HG03354 (cell line): Measurements from ENCODE around the gene ZNF778.
"Not testable (repeated sequence)": the region's sequence is repeated elsewhere in the genome, so short reads cannot be mapped to it uniquely, and the experiment has no call there.

Source experiments
- ATAC-seq: cut with Tn5 transposase; IDR thresholded peaks from one replicate; pipeline ENCODE4 v1.9.1; 2021; ENCODE audit warnings: mild to moderate bottlenecking; ENCODE audit not compliant: unreplicated experiment, poor library complexity, severe bottlenecking

The ZNF778 gene

GRCh38 chr16:89179656-89180315 is 37.7 kb upstream of the ZNF778 start:
- no peak for ATAC-seq

- ATAC-seq = no peak
These were observed 34.0 kb upstream of the ZNF778 start for GRCh38 chr16:89183463-89183862.

GRCh38 chr16:89183975-89184676 is 33.4 kb upstream of the ZNF778 start:
- no peak for ATAC-seq

- ATAC-seq = no peak
These were observed 32.9 kb upstream of the ZNF778 start for GRCh38 chr16:89184677-89184932.

GRCh38 chr16:89184933-89185794 is 32.3 kb upstream of the ZNF778 start:
- no peak for ATAC-seq

- not testable (repeated sequence) for ATAC-seq
These were observed 31.5 kb upstream of the ZNF778 start for GRCh38 chr16:89185887-89186592.

GRCh38 chr16:89186593-89187031 is 30.9 kb upstream of the ZNF778 start:
- ATAC-seq = not testable (repeated sequence)

- no peak for ATAC-seq
These were observed 30.3 kb upstream of the ZNF778 start for GRCh38 chr16:89187032-89187769.

GRCh38 chr16:89187770-89188392 is 29.6 kb upstream of the ZNF778 start:
- no peak for ATAC-seq

GRCh38 chr16:89188471-89189357 is 28.8 kb upstream of the ZNF778 start:
- not testable (repeated sequence) for ATAC-seq

GRCh38 chr16:89189358-89190025 is 28.0 kb upstream of the ZNF778 start:
- ATAC-seq = no peak

- no peak for ATAC-seq
These were observed 27.1 kb upstream of the ZNF778 start for GRCh38 chr16:89190150-89190958.

GRCh38 chr16:89191033-89191900 is 26.2 kb upstream of the ZNF778 start:
- ATAC-seq = no peak

GRCh38 chr16:89191901-89192185 is 25.7 kb upstream of the ZNF778 start:
- ATAC-seq = no peak

- ATAC-seq = peak; percentile 44
These were observed 25.1 kb upstream of the ZNF778 start for GRCh38 chr16:89192186-89192955.
